A673 (cell line): Measurements from ENCODE around the gene BCR. TPM values are rescaled to one million over a fixed set of nuclear protein-coding genes. Genes with fewer than 3 reads are reported as not detected.
"Not testable (repeated sequence)": the region's sequence is repeated elsewhere in the genome, so short reads cannot be mapped to it uniquely, and the experiment has no call there.

ENCODE experiments used
- BruUV-seq: library from RNA; stranded (reverse); fragments of 400-500 nt; replicated peaks from 2 replicates; lab custom pipeline; 2021; lab: Mats Ljungman, UMichigan
- CTCF ChIA-PET: fragments of 300-600 bp; sonication (Branson Sonifier 250); formaldehyde crosslinking; loops from one replicate; lab custom pipeline; 2022; ENCODE audit warnings: antibody characterized with exemption; lab: Charles Lee
- POLR2A ChIA-PET: fragments of 300-600 bp; sonication (Branson Sonifier 250); formaldehyde crosslinking; loops from one replicate; lab custom pipeline; 2022; ENCODE audit warnings: antibody characterized with exemption; ENCODE audit not compliant: low non-redundant PET; lab: Charles Lee
- DNase-seq: peaks from one replicate; pipeline ENCODE4 v3.0.0-alpha.2; 2015; ENCODE audit warnings: low spot score
- H3K27ac ChIP-seq: fragments of 200-600 bp; sonication (generic); 2 replicates; pipeline ENCODE4 v1.5.1; 2016; ENCODE audit warnings: mixed run types, low read depth, mild to moderate bottlenecking, mixed read lengths, antibody characterized with exemption, low read length; ENCODE audit not compliant: poor library complexity, severe bottlenecking
- H3K27me3 ChIP-seq: fragments of 200-600 bp; sonication (generic); replicated peaks from 2 replicates; pipeline ENCODE4 v1.6.1; 2017; ENCODE audit warnings: mixed run types, low read depth, mild to moderate bottlenecking, mixed read lengths, antibody characterized with exemption, low read length; ENCODE audit not compliant: insufficient read depth, poor library complexity
- H3K36me3 ChIP-seq: fragments of 200-600 bp; sonication (generic); 2 replicates; pipeline ENCODE4 v1.6.1; 2016; ENCODE audit warnings: mixed run types, mild to moderate bottlenecking, mixed read lengths, antibody characterized with exemption, low read length; ENCODE audit not compliant: insufficient read depth, poor library complexity, severe bottlenecking
- H3K4me1 ChIP-seq: fragments of 200-600 bp; sonication (generic); 2 replicates; pipeline ENCODE4 v1.6.1; 2017; ENCODE audit warnings: mixed run types, mild to moderate bottlenecking, mixed read lengths, antibody characterized with exemption, low read length; ENCODE audit not compliant: insufficient read depth, poor library complexity, severe bottlenecking
- H3K4me3 ChIP-seq: fragments of 200-600 bp; sonication (generic); 2 replicates; pipeline ENCODE4 v1.5.1; 2016; ENCODE audit warnings: low read depth, mixed run types, mild to moderate bottlenecking, mixed read lengths, low read length; ENCODE audit not compliant: poor library complexity, severe bottlenecking
- H3K9me3 ChIP-seq: fragments of 200-600 bp; sonication (generic); 2 replicates; pipeline ENCODE4 v1.6.1; 2016; ENCODE audit warnings: mixed run types, low read depth, mild to moderate bottlenecking, mixed read lengths, antibody characterized with exemption, low read length; ENCODE audit not compliant: poor library complexity, severe bottlenecking
- EZH2 ChIP-seq: fragments of 200-600 bp; sonication (generic); IDR thresholded peaks from 2 replicates; pipeline ENCODE4 v1.6.1; 2017; ENCODE audit warnings: borderline replicate concordance, low read depth, mild to moderate bottlenecking, mixed read lengths, antibody characterized with exemption, low read length; ENCODE audit not compliant: poor library complexity, severe bottlenecking
- intact Hi-C: fragments of 100-400 bp; cut with micrococcal nuclease; formaldehyde crosslinking; loops from one replicate; pipeline ENCODE4 v1.10.0; 2022; ENCODE audit not compliant: unreplicated experiment
- total RNA-seq: library from RNA; stranded (reverse); gene quantifications from 2 replicates; pipeline ENCODE4 v1.2.3, GENCODE V29; 2021
- TF ChIP-seq, protein P1 (sequence below): fragments of 300-800, 200-600 bp; sonication (generic); conservative IDR thresholded peaks from 2 replicates; pipeline ENCODE4 v1.5.1; 2017; ENCODE audit warnings: low read depth, mild to moderate bottlenecking, antibody characterized with exemption, low read length, moderate library complexity, mixed read lengths

BCR gene
- total RNA-seq, 1 experiment from 2014 or later = 63.1 TPM

DNA sequence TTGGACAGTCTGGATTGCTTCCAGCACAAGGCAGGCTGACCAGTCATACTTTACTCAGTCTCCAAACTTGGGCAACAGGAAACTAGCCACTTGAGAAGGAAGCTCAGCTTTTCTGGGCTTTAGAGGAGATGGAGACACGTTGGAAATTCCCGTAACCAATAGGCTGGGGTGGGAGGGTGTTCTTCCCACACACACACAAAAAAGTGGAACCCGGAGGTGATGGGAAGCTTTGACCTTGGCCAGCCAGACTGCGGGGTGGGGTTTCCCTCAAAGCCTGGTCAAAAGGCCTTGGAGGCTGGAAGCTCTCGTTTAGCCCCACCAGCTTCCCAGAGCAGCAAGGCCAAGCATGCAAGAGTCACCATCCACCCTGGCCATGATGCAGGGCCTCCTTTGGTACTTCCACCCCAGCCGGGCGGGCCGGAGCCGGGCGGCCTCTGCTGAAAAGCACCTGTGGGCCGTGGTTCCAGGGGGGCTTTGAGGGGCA lies 126.2 kb downstream of the BCR start:
- Histone ChIP-seq H3K9me3 (no peaks in the 10 kb centered on the region), H3K4me3 (no peak overlapping the region), H3K36me3 (peaks cover 2% of the 10 kb centered on the region), H3K4me1 (peaks cover 14% of the 10 kb centered on the region), H3K27ac (no peak overlapping the region), H3K27me3 (no peaks in the 10 kb centered on the region)
- POLR2A ChIA-PET = no interaction called here
- intact Hi-C loops = loop anchor here (10.0 kb wide), 1 partner anchor 58 kb away; no protein-coding TSS in a partner anchor
- CTCF ChIA-PET = no interaction called here
- no TSS peak for BruUV-seq
- no peak for DNase-seq
- TF ChIP-seq, protein P1, sequence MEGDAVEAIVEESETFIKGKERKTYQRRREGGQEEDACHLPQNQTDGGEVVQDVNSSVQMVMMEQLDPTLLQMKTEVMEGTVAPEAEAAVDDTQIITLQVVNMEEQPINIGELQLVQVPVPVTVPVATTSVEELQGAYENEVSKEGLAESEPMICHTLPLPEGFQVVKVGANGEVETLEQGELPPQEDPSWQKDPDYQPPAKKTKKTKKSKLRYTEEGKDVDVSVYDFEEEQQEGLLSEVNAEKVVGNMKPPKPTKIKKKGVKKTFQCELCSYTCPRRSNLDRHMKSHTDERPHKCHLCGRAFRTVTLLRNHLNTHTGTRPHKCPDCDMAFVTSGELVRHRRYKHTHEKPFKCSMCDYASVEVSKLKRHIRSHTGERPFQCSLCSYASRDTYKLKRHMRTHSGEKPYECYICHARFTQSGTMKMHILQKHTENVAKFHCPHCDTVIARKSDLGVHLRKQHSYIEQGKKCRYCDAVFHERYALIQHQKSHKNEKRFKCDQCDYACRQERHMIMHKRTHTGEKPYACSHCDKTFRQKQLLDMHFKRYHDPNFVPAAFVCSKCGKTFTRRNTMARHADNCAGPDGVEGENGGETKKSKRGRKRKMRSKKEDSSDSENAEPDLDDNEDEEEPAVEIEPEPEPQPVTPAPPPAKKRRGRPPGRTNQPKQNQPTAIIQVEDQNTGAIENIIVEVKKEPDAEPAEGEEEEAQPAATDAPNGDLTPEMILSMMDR = no peak
- no peak for TF ChIP-seq EZH2

DNA sequence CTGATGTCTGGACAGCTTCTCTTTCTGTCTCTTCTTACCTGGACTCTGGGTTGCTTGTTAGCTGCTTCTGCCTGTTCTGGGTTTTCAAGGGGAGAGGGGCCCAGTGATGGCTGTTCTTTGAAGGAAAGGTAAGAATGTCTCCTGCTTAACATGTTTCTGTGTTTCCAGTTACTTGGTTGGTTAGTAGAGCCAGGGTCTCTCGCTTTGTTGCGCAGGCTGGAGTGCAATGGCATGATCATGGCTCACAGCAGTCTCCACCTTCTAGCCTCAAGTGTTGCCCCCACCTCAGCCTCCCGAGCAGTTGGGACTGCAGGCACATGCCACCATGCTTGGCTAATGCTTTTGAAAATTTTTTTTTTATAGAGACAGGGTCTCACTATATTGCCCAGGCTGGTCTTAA lies 126.6 kb downstream of the BCR start:
- intact Hi-C loops = loop anchor here (10.0 kb wide), 1 partner anchor 58 kb away; no protein-coding TSS in a partner anchor
- H3K4me1 ChIP-seq = peaks cover 14% of the 10 kb centered on the region
- BruUV-seq = no TSS peak
- CTCF ChIA-PET = no interaction called here
- H3K27ac ChIP-seq = no peak overlapping the region
- no peak for DNase-seq
- POLR2A ChIA-PET = no interaction called here
- no peaks in the 10 kb centered on the region for H3K9me3 ChIP-seq
- no peak for TF ChIP-seq EZH2
- TF ChIP-seq, protein P1 = no peak
- peaks cover 2% of the 10 kb centered on the region for H3K36me3 ChIP-seq
- H3K4me3 ChIP-seq = no peak overlapping the region
- H3K27me3 ChIP-seq = no peaks in the 10 kb centered on the region

- H3K27ac ChIP-seq, POLR2A ChIA-PET, H3K36me3 ChIP-seq, CTCF ChIA-PET, H3K27me3 ChIP-seq, H3K4me3 ChIP-seq, BruUV-seq, DNase-seq, H3K9me3 ChIP-seq: not testable (repeated sequence)
- intact Hi-C loops = loop anchor here (10.0 kb wide), 1 partner anchor 57 kb away; no protein-coding TSS in a partner anchor
- H3K4me1 ChIP-seq = peaks cover 14% of the 10 kb centered on the region
These were observed 127.2 kb downstream of the BCR start for GRCh38 chr22:23307511-23307910.

DNA sequence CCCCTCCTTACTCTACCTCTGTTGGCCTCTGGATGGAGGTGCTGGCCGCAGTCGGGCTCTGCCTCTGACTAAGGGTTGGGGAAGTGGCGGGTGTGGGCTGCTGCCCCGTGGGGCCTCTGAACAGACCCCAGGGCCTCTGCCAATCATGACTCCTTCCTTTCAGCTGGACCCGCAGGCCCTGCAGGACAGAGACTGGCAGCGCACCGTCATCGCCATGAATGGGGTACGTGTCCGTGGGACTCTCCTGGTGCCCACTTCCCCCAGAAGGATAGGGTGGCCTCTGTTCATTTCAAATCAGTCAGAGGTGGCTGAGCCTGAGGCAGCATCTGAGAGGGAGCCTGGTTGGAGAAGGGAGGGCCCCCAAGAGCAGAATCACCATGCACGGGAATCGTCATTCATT lies 129.0 kb downstream of the BCR start:
- H3K36me3 ChIP-seq, H3K27ac ChIP-seq, H3K4me3 ChIP-seq, CTCF ChIA-PET, BruUV-seq, H3K9me3 ChIP-seq, DNase-seq, POLR2A ChIA-PET, H3K27me3 ChIP-seq: not testable (repeated sequence)
- H3K4me1 ChIP-seq = peaks cover 14% of the 10 kb centered on the region
- intact Hi-C loops = loop anchor here (10.0 kb wide), 1 partner anchor 56 kb away; no protein-coding TSS in a partner anchor

- CTCF ChIA-PET, H3K27ac ChIP-seq, H3K9me3 ChIP-seq, H3K27me3 ChIP-seq, H3K36me3 ChIP-seq, POLR2A ChIA-PET, DNase-seq, BruUV-seq, H3K4me1 ChIP-seq, H3K4me3 ChIP-seq: not testable (repeated sequence)
- intact Hi-C loops = loop anchor here (10.0 kb wide), 1 partner anchor 224 kb away; no protein-coding TSS in a partner anchor
These were observed 130.3 kb downstream of the BCR start for GRCh38 chr22:23310443-23311097.
